Measurements from ENCODE around the gene KCNH1. TPM values are rescaled to one million over a fixed set of nuclear protein-coding genes. Genes with fewer than 3 reads are reported as not detected.

Gene KCNH1
- total RNA-seq, 1 experiment from 2014 or later, result 0.17 TPM

DNA sequence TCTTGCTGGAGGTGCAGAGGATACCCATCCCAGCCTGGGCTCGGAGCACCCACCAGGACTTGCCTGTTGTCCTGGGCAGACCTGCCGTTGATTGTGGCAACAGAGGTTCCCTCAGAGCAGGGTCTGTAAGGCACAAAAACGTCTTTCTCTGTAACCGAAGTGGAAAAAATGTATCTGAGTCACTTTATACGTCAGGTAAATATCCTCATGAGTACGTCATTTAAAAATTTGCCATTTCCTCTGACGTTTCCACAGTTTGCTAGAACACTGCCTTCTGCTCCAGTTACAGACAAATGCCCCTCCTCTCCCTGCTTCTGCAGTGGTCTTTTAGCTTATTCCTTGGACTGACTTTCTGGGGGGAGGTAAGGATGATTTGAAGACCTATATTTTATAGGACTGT is 478.4 kb downstream of the KCNH1 start:
- DNase-seq (ENCODE audit: low spot score), result no peak
- ChIA-PET CTCF (no interaction called here), POLR2A (no interaction called here)
- H3K4me1 Mint-ChIP-seq, result peaks cover 7% of the 10 kb centered on the region
- no peak overlapping the region for H3K4me3 Mint-ChIP-seq
- TF ChIP-seq NFATC4 (CRISPR knock-in tag; IDR thresholded peaks at IDR 0.05) (no peak), GABPB1 (CRISPR knock-in tag; IDR thresholded peaks at IDR 0.05) (no peak)
- no peak for ATAC-seq
- H3K27me3 Mint-ChIP-seq (ENCODE audit: low read depth), result no peaks in the 10 kb centered on the region
- H3K27ac Mint-ChIP-seq, result no peak overlapping the region
- peaks cover 4% of the 10 kb centered on the region; the same call in 1 of the 2 replicates for H3K36me3 Mint-ChIP-seq
- H3K9me3 Mint-ChIP-seq, result peaks cover 8% of the 10 kb centered on the region

GRCh38 chr1:210654176-210654981 is 479.6 kb downstream of the KCNH1 start:
- POLR2A ChIA-PET, result no interaction called here
- ATAC-seq, result no peak

GRCh38 chr1:210653771-210654170 is 480.2 kb downstream of the KCNH1 start:
- ATAC-seq, result no peak
- ChIA-PET POLR2A (no interaction called here), CTCF (no interaction called here)
- H3K4me1 Mint-ChIP-seq, result peaks cover 7% of the 10 kb centered on the region
- H3K27me3 Mint-ChIP-seq (ENCODE audit: low read depth), result no peaks in the 10 kb centered on the region
- peaks cover 5% of the 10 kb centered on the region for H3K9me3 Mint-ChIP-seq
- TF ChIP-seq, protein P1, sequence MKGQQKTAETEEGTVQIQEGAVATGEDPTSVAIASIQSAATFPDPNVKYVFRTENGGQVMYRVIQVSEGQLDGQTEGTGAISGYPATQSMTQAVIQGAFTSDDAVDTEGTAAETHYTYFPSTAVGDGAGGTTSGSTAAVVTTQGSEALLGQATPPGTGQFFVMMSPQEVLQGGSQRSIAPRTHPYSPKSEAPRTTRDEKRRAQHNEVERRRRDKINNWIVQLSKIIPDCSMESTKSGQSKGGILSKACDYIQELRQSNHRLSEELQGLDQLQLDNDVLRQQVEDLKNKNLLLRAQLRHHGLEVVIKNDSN (CRISPR knock-in tag; IDR thresholded peaks at IDR 0.05), result no peak
- H3K36me3 Mint-ChIP-seq, result peaks cover 4% of the 10 kb centered on the region; the same call in 1 of the 2 replicates
- H3K4me3 Mint-ChIP-seq, result no peak overlapping the region
- H3K27ac Mint-ChIP-seq, result no peak overlapping the region
- no peak for DNase-seq (ENCODE audit: low spot score)

More at GRCh38 chr1:210654176-210654981, 479.6 kb downstream of the KCNH1 start:
- peaks cover 7% of the 10 kb centered on the region for H3K4me1 Mint-ChIP-seq
- CTCF ChIA-PET, result no interaction called here
- no peak for TF ChIP-seq CBFB (CRISPR knock-in tag; IDR thresholded peaks at IDR 0.05; ENCODE audit: low read depth)
- TF ChIP-seq, protein P2, sequence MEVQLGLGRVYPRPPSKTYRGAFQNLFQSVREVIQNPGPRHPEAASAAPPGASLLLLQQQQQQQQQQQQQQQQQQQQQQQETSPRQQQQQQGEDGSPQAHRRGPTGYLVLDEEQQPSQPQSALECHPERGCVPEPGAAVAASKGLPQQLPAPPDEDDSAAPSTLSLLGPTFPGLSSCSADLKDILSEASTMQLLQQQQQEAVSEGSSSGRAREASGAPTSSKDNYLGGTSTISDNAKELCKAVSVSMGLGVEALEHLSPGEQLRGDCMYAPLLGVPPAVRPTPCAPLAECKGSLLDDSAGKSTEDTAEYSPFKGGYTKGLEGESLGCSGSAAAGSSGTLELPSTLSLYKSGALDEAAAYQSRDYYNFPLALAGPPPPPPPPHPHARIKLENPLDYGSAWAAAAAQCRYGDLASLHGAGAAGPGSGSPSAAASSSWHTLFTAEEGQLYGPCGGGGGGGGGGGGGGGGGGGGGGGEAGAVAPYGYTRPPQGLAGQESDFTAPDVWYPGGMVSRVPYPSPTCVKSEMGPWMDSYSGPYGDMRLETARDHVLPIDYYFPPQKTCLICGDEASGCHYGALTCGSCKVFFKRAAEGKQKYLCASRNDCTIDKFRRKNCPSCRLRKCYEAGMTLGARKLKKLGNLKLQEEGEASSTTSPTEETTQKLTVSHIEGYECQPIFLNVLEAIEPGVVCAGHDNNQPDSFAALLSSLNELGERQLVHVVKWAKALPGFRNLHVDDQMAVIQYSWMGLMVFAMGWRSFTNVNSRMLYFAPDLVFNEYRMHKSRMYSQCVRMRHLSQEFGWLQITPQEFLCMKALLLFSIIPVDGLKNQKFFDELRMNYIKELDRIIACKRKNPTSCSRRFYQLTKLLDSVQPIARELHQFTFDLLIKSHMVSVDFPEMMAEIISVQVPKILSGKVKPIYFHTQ (CRISPR knock-in tag; IDR thresholded peaks at IDR 0.05), result no peak
- TF ChIP-seq, protein P3, sequence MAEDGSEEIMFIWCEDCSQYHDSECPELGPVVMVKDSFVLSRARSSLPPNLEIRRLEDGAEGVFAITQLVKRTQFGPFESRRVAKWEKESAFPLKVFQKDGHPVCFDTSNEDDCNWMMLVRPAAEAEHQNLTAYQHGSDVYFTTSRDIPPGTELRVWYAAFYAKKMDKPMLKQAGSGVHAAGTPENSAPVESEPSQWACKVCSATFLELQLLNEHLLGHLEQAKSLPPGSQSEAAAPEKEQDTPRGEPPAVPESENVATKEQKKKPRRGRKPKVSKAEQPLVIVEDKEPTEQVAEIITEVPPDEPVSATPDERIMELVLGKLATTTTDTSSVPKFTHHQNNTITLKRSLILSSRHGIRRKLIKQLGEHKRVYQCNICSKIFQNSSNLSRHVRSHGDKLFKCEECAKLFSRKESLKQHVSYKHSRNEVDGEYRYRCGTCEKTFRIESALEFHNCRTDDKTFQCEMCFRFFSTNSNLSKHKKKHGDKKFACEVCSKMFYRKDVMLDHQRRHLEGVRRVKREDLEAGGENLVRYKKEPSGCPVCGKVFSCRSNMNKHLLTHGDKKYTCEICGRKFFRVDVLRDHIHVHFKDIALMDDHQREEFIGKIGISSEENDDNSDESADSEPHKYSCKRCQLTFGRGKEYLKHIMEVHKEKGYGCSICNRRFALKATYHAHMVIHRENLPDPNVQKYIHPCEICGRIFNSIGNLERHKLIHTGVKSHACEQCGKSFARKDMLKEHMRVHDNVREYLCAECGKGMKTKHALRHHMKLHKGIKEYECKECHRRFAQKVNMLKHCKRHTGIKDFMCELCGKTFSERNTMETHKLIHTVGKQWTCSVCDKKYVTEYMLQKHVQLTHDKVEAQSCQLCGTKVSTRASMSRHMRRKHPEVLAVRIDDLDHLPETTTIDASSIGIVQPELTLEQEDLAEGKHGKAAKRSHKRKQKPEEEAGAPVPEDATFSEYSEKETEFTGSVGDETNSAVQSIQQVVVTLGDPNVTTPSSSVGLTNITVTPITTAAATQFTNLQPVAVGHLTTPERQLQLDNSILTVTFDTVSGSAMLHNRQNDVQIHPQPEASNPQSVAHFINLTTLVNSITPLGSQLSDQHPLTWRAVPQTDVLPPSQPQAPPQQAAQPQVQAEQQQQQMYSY (CRISPR knock-in tag; IDR thresholded peaks at IDR 0.05), result no peak
- no peak for TF ChIP-seq OVOL2 (CRISPR knock-in tag; IDR thresholded peaks at IDR 0.05; ENCODE audit: borderline replicate concordance)
- TF ChIP-seq TEAD4 (CRISPR knock-in tag; IDR thresholded peaks at IDR 0.05), result no peak
- no peak for TF ChIP-seq ATF1 (CRISPR knock-in tag; IDR thresholded peaks at IDR 0.05)
- TF ChIP-seq, protein P4, sequence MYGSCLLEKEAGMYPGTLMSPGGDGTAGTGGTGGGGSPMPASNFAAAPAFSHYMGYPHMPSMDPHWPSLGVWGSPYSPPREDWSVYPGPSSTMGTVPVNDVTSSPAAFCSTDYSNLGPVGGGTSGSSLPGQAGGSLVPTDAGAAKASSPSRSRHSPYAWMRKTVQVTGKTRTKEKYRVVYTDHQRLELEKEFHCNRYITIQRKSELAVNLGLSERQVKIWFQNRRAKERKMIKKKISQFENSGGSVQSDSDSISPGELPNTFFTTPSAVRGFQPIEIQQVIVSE (CRISPR knock-in tag; IDR thresholded peaks at IDR 0.05; ENCODE audit: borderline replicate concordance), result no peak
- TF ChIP-seq ZNF219 (CRISPR knock-in tag; IDR thresholded peaks at IDR 0.05; ENCODE audit: borderline replicate concordance), result no peak
- TF ChIP-seq CREM (CRISPR knock-in tag; IDR thresholded peaks at IDR 0.05), result no peak
- H3K36me3 Mint-ChIP-seq, result peaks cover 4% of the 10 kb centered on the region; the same call in 1 of the 2 replicates
- H3K4me3 Mint-ChIP-seq, result no peak overlapping the region
- no peaks in the 10 kb centered on the region for H3K27me3 Mint-ChIP-seq (ENCODE audit: low read depth)
- no peak for DNase-seq (ENCODE audit: low spot score)
- H3K9me3 Mint-ChIP-seq, result peaks cover 5% of the 10 kb centered on the region
- no peak overlapping the region for H3K27ac Mint-ChIP-seq
